CD4-positive, alpha-beta memory T cell (primary cell): ENCODE results near the gene CHURC1. TPM values are rescaled to one million over a fixed set of nuclear protein-coding genes. Genes with fewer than 3 reads are reported as not detected.

ENCODE experiments used
- CTCF ChIA-PET: fragments of 350-600 bp; sonication (Branson Sonifier 250); formaldehyde crosslinking; loops from one replicate; lab custom pipeline; 2021; ENCODE audit warnings: inconsistent platforms; ENCODE audit not compliant: partially characterized antibody; lab: Charles Lee
- POLR2A ChIA-PET: fragments of 350-600 bp; sonication (Branson Sonifier 250); formaldehyde crosslinking; loops from one replicate; lab custom pipeline; 2021; ENCODE audit not compliant: partially characterized antibody; lab: Charles Lee
- DNase-seq, 5 donors: peaks; one replicate each; pipeline versions ENCODE4 v3.0.0 to v3.0.0-alpha.2; 2020 to 2022; ENCODE audit warnings: mixed read lengths in 1 of 5
- H3K27ac ChIP-seq: one replicate; pipeline ENCODE4 v1.7.0; 2013; ENCODE audit warnings: low read depth, low read length
- H3K27me3 ChIP-seq: 2 replicates; pipeline ENCODE4 v1.7.0; 2013; ENCODE audit warnings: mild to moderate bottlenecking, low read length, moderate library complexity; ENCODE audit not compliant: insufficient read depth
- H3K36me3 ChIP-seq: 2 replicates; pipeline ENCODE4 v1.7.0; 2013; ENCODE audit warnings: mild to moderate bottlenecking, low read length, moderate library complexity; ENCODE audit not compliant: insufficient read depth
- H3K4me1 ChIP-seq: 2 replicates; pipeline ENCODE4 v1.7.0; 2013; ENCODE audit warnings: mild to moderate bottlenecking, low read length, moderate library complexity; ENCODE audit not compliant: insufficient read depth
- H3K4me3 ChIP-seq, 2 donors: one replicate each; pipeline ENCODE4 v1.7.0; 2013; ENCODE audit warnings: low read length in 2 of 2, mild to moderate bottlenecking in 1 of 2
- H3K9me3 ChIP-seq, 2 donors: one replicate each; pipeline ENCODE4 v1.7.0; 2013; ENCODE audit warnings: low read length in 2 of 2, control low read depth in 1 of 2; ENCODE audit not compliant: control insufficient read depth in 1 of 2
- H3K27ac Mint-ChIP-seq, 7 donors: one replicate each; pipeline ENCODE4 v1.8.0; 2020 to 2021; ENCODE audit warnings: mixed read lengths in 7 of 7, mild to moderate bottlenecking in 6 of 7, inconsistent platforms in 3 of 7, moderate library complexity in 3 of 7
- H3K27me3 Mint-ChIP-seq, 2 donors: one replicate each; pipeline ENCODE4 v1.8.0; 2020 to 2021; ENCODE audit warnings: mixed read lengths in 2 of 2
- H3K36me3 Mint-ChIP-seq, 2 donors: one replicate each; pipeline ENCODE4 v1.8.0; 2020 to 2021; ENCODE audit warnings: mixed read lengths in 2 of 2, inconsistent platforms in 1 of 2, mild to moderate bottlenecking in 1 of 2
- H3K4me1 Mint-ChIP-seq, 4 donors: one replicate each; pipeline ENCODE4 v1.8.0; 2020 to 2021; ENCODE audit warnings: mixed read lengths in 4 of 4, mild to moderate bottlenecking in 1 of 4
- H3K4me3 Mint-ChIP-seq, 8 donors: one replicate each; pipeline ENCODE4 v1.8.0; 2020 to 2021; ENCODE audit warnings: mixed read lengths in 8 of 8, mild to moderate bottlenecking in 7 of 8, moderate library complexity in 6 of 8, inconsistent platforms in 3 of 8
- H3K9me3 Mint-ChIP-seq, 8 donors: one replicate each; pipeline ENCODE4 v1.8.0; 2020 to 2021; ENCODE audit warnings: mixed read lengths in 8 of 8, mild to moderate bottlenecking in 5 of 8, inconsistent platforms in 3 of 8, moderate library complexity in 1 of 8
- intact Hi-C: fragments of 100-400 bp; cut with micrococcal nuclease; formaldehyde crosslinking; loops from one replicate; pipeline ENCODE4 v1.15.1; 2023
- polyA plus RNA-seq, 2 donors: library from polyadenylated mRNA; unstranded; fragments of 300-500 nt; fragmentation: Illumina TruSeq; gene quantifications; one replicate each; pipeline ENCODE4 v1.2.3, GENCODE V29; 2021
- total RNA-seq, 2 experiments: library from RNA; stranded (reverse); gene quantifications; one replicate each; pipeline ENCODE4 v1.2.3, GENCODE V29; 2021

CHURC1 gene
- total and polyA plus RNA-seq, 4 experiments from 2014 or later, result 112 to 176 (median 132) TPM

DNA sequence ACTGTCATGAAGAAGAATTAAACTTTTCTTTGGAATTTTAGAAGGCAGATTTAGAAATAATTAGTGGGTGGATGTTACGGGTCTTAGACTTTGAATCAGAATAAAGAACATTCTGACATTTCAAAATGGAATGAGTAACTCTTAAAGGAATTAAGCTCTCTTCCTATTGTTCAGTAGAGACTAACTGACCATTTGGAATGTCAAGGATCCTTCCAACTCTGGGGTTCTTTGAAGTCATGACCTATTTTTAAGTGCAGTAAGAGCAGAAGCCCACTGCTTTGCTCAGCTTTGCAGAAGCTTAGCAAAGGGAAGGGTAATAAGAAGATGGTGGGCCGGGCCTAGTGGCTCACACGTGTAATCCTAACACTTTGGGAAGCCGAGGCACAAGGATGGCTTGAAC, 4.0 kb downstream of the CHURC1 start:
- intact Hi-C loops, result no loop called here
- Mint-ChIP-seq H3K27ac (peak overlapping the region in 5 of 7 donors; percentile 50 to 83 (median 66)), H3K9me3 (no peaks in the 10 kb centered on the region), H3K4me1 (peaks cover 50 to 80% (median 67%) of the 10 kb centered on the region in 4 donors), H3K4me3 (peak overlapping the region in 3 of 8 donors; percentile 21 to 75 (median 23)), H3K36me3 (peaks cover 25 to 28% of the 10 kb centered on the region in 2 donors), H3K27me3 (no peaks in the 10 kb centered on the region)
- H3K36me3 ChIP-seq, result no peaks in the 10 kb centered on the region
- DNase-seq, result no peak
- H3K27me3 ChIP-seq, result no peaks in the 10 kb centered on the region
- ChIA-PET CTCF (interaction anchor here (1.5 kb wide), 1 partner anchor 488 kb away, joined by 4 read pairs; no protein-coding TSS in a partner anchor), POLR2A (interaction anchor here (0.7 to 5.8 kb wide), 2 partner anchors 8 to 53 kb away, joined by 3 to 111 read pairs; no protein-coding TSS in a partner anchor)
- H3K4me1 ChIP-seq, result peaks cover 73% of the 10 kb centered on the region
- H3K4me3 ChIP-seq, result no peak overlapping the region
- no peaks in the 10 kb centered on the region for H3K9me3 ChIP-seq
- H3K27ac ChIP-seq, result no peak overlapping the region

DNA sequence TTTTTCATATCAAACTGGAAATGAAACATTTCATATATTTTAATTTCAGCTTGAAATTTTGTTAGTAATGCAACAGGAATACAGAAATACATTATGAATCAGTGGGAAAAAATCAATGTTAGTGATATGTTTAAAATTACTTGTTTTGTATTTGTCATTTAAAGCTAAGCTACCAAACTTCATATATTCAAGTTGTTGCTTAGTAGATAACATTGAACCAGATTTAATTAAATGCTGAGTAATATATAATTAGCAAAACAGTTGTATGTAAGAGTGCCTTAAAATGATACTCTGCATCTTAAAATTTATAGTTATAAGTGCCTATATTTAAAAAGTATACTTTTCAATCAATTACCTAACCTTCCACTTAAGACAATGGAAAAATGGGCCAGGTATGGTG, 5.0 kb downstream of the CHURC1 start:
- H3K9me3 Mint-ChIP-seq, result no peaks in the 10 kb centered on the region
- peak overlapping the region in 2 of 8 donors; percentile 16 to 26 for H3K4me3 Mint-ChIP-seq
- CTCF ChIA-PET, result interaction anchor here (1.5 kb wide), 1 partner anchor 489 kb away, joined by 4 read pairs; no protein-coding TSS in a partner anchor
- intact Hi-C loops, result no loop called here
- H3K4me1 Mint-ChIP-seq, result peaks cover 51 to 82% (median 65%) of the 10 kb centered on the region in 4 donors
- H3K27ac ChIP-seq, result no peak overlapping the region
- H3K36me3 Mint-ChIP-seq, result peaks cover 25 to 33% of the 10 kb centered on the region in 2 donors
- no peaks in the 10 kb centered on the region for H3K27me3 ChIP-seq
- H3K27ac Mint-ChIP-seq, result peak overlapping the region in 3 of 7 donors; percentile 66 to 80 (median 66)
- H3K36me3 ChIP-seq, result peaks cover 4% of the 10 kb centered on the region
- POLR2A ChIA-PET, result interaction anchor here (5.8 kb wide), 1 partner anchor 7 kb away, joined by 111 read pairs; no protein-coding TSS in a partner anchor
- no peak overlapping the region for H3K4me3 ChIP-seq
- H3K27me3 Mint-ChIP-seq, result no peaks in the 10 kb centered on the region
- no peak for DNase-seq
- peaks cover 74% of the 10 kb centered on the region for H3K4me1 ChIP-seq
- H3K9me3 ChIP-seq, result no peaks in the 10 kb centered on the region

DNA sequence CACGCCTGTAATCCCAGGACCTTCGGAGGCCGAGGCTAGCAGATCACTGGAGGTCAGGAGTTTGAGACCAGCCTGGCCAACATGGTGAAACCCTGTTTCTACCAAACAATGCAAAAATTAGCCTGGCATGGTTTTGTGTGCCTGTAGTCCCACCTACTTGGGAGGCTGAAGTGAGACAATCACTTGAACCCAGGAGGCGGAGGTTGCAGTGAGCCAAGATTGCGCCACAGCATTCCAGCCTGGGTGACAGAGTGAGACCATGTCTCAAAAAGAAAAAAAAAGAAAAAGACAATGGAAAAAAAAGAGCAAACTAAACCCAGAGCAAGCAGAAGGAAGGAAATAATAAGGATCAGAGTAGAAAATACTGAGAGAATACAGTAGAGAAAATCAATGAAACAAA, 5.4 kb downstream of the CHURC1 start:
- Mint-ChIP-seq H3K27ac (peak overlapping the region in 5 of 7 donors; percentile 13 to 79 (median 66)), H3K36me3 (peaks cover 27 to 33% of the 10 kb centered on the region in 2 donors), H3K9me3 (no peaks in the 10 kb centered on the region), H3K4me3 (peak overlapping the region in 2 of 8 donors; percentile 16 to 26), H3K27me3 (no peaks in the 10 kb centered on the region), H3K4me1 (peaks cover 53 to 82% (median 68%) of the 10 kb centered on the region in 4 donors)
- POLR2A ChIA-PET, result interaction anchor here (0.8 kb wide), 1 partner anchor 8 kb away, joined by 4 read pairs; no protein-coding TSS in a partner anchor
- H3K27me3 ChIP-seq, result no peaks in the 10 kb centered on the region
- peaks cover 8% of the 10 kb centered on the region for H3K36me3 ChIP-seq
- peaks cover 78% of the 10 kb centered on the region for H3K4me1 ChIP-seq
- no peak overlapping the region for H3K4me3 ChIP-seq
- DNase-seq, result no peak
- CTCF ChIA-PET, result interaction anchor here (1.5 kb wide), 1 partner anchor 96 kb away, joined by 4 read pairs; no protein-coding TSS in a partner anchor
- no peak overlapping the region for H3K27ac ChIP-seq
- H3K9me3 ChIP-seq, result no peaks in the 10 kb centered on the region
- intact Hi-C loops, result no loop called here

GRCh38 chr14:64920465-64920864, 6.2 kb downstream of the CHURC1 start:
- H3K4me3 ChIP-seq, result no peak overlapping the region
- no peaks in the 10 kb centered on the region for H3K27me3 ChIP-seq
- Mint-ChIP-seq H3K36me3 (peaks cover 27 to 29% of the 10 kb centered on the region in 2 donors), H3K4me3 (peak overlapping the region in 5 of 8 donors; percentile 4 to 22 (median 11)), H3K27ac (peak overlapping the region in 6 of 7 donors; percentile 1 to 82 (median 38)), H3K27me3 (no peaks in the 10 kb centered on the region), H3K9me3 (no peaks in the 10 kb centered on the region), H3K4me1 (peaks cover 50 to 76% (median 63%) of the 10 kb centered on the region in 4 donors)
- POLR2A ChIA-PET, result interaction anchor here (0.8 kb wide), 1 partner anchor 7 kb away, joined by 4 read pairs; no protein-coding TSS in a partner anchor
- H3K36me3 ChIP-seq, result peaks cover 16% of the 10 kb centered on the region
- CTCF ChIA-PET, result interaction anchor here (0.8 to 1.5 kb wide), 2 partner anchors 29 to 97 kb away, joined by 3 to 4 read pairs; no protein-coding TSS in a partner anchor
- peaks cover 80% of the 10 kb centered on the region for H3K4me1 ChIP-seq
- no peaks in the 10 kb centered on the region for H3K9me3 ChIP-seq
- DNase-seq, result no peak
- intact Hi-C loops, result no loop called here
- no peak overlapping the region for H3K27ac ChIP-seq

- Histone ChIP-seq H3K27ac (no peak overlapping the region), H3K4me1 (peaks cover 80% of the 10 kb centered on the region), H3K9me3 (no peaks in the 10 kb centered on the region), H3K4me3 (no peak overlapping the region), H3K36me3 (peaks cover 23% of the 10 kb centered on the region), H3K27me3 (no peaks in the 10 kb centered on the region)
- DNase-seq, result no peak
- Mint-ChIP-seq H3K4me3 (no peak overlapping the region), H3K36me3 (peaks cover 32 to 38% of the 10 kb centered on the region in 2 donors), H3K27ac (peak overlapping the region in 4 of 7 donors; percentile 59 to 72 (median 68)), H3K9me3 (no peaks in the 10 kb centered on the region), H3K27me3 (no peaks in the 10 kb centered on the region), H3K4me1 (peaks cover 40 to 63% (median 53%) of the 10 kb centered on the region in 4 donors)
- ChIA-PET POLR2A (interaction anchor here (0.7 to 7.0 kb wide), 2 partner anchors 7 to 1027 kb away, joined by 3 to 111 read pairs; partner anchors contain the start of gene CHURC1), CTCF (interaction anchor here (1.7 kb wide), 1 partner anchor 100 kb away, joined by 5 read pairs; no protein-coding TSS in a partner anchor)
- intact Hi-C loops, result no loop called here
Observed at GRCh38 chr14:64923015-64923414, 8.8 kb downstream of the CHURC1 start.

GRCh38 chr14:64926398-64926995, 12.2 kb downstream of the CHURC1 start:
- CTCF ChIA-PET, result interaction anchor here (1.0 to 4.3 kb wide), 7 partner anchors 12 to 63 kb away, joined by 3 to 23 read pairs (median 4); partner anchors contain the start of genes CHURC1 and FNTB
- H3K36me3 Mint-ChIP-seq, result peaks cover 32 to 41% of the 10 kb centered on the region in 2 donors
- H3K27ac Mint-ChIP-seq, result peak overlapping the region in 6 of 7 donors; percentile 1 to 80 (median 52)
- POLR2A ChIA-PET, result interaction anchor here (7.0 kb wide), 1 partner anchor 10 kb away, joined by 111 read pairs; the partner anchor contains the start of gene CHURC1
- H3K27ac ChIP-seq, result peak overlapping the region; percentile 0
- H3K4me1 ChIP-seq, result peaks cover 84% of the 10 kb centered on the region
- no peaks in the 10 kb centered on the region for H3K9me3 Mint-ChIP-seq
- H3K4me1 Mint-ChIP-seq, result peaks cover 28 to 39% (median 35%) of the 10 kb centered on the region in 4 donors
- DNase-seq, result no peak
- H3K27me3 ChIP-seq, result no peaks in the 10 kb centered on the region
- no peaks in the 10 kb centered on the region for H3K9me3 ChIP-seq
- H3K4me3 ChIP-seq, result no peak overlapping the region
- peaks cover 23% of the 10 kb centered on the region for H3K36me3 ChIP-seq
- H3K4me3 Mint-ChIP-seq, result peak overlapping the region in 1 of 8 donors; percentile 0
- intact Hi-C loops, result loop anchor here (5.0 kb wide), 1 partner anchor 1384 kb away; the partner anchor contains the start of gene PPP2R5E
- H3K27me3 Mint-ChIP-seq, result no peaks in the 10 kb centered on the region
